ENCODE results near the gene GLIPR1L2. TPM values are rescaled to one million over a fixed set of nuclear protein-coding genes. Genes with fewer than 3 reads are reported as not detected.

Gene GLIPR1L2
- total and polyA plus RNA-seq, 7 donors, result 0.04 to 1.5 (median 0.58) TPM; not detected in 1

GRCh38 chr12:75477137-75477536, 86.2 kb downstream of the GLIPR1L2 start:
- TF ChIP-seq CTCF (IDR thresholded peaks at IDR 0.05), result no peak
- Histone ChIP-seq H3K4me3 (no peak overlapping the region), H3K9me3 (no peaks in the 10 kb centered on the region), H3K27me3 (ENCODE audit: insufficient read depth in 3 of 3, low read length in 2 of 3) (no peaks in the 10 kb centered on the region), H3K4me1 (peaks cover 6% of the 10 kb centered on the region), H3K36me3 (ENCODE audit: insufficient read depth in 1 of 2, low read depth in 1 of 2) (no peaks in the 10 kb centered on the region), H3K27ac (no peak overlapping the region)
- ATAC-seq (no peak), DNase-seq (no peak)
- WGBS, 3 donors, result 65 to 78% (median 77%) methylated on average over 2 of the region's 2 CpGs
- intact Hi-C loops (cut with DNase I), result no loop called here

GRCh38 chr12:75478116-75478794, 87.4 kb downstream of the GLIPR1L2 start:
- H3K4me3 ChIP-seq, result no peak overlapping the region
- H3K27me3 ChIP-seq (ENCODE audit: insufficient read depth in 3 of 3, low read length in 2 of 3), result no peaks in the 10 kb centered on the region
- TF ChIP-seq CTCF (IDR thresholded peaks at IDR 0.05), result no peak
- intact Hi-C loops (cut with DNase I), result no loop called here
- H3K9me3 ChIP-seq, result no peaks in the 10 kb centered on the region
- no peak for DNase-seq
- H3K36me3 ChIP-seq (ENCODE audit: insufficient read depth in 1 of 2, low read depth in 1 of 2), result no peaks in the 10 kb centered on the region
- 68 to 72% (median 68%) methylated on average over 5 of the region's 5 CpGs for WGBS, 3 donors
- H3K4me1 ChIP-seq, result peaks cover 6% of the 10 kb centered on the region
- no peak for ATAC-seq
- no peak overlapping the region for H3K27ac ChIP-seq

- no peaks in the 10 kb centered on the region for H3K27me3 ChIP-seq (ENCODE audit: insufficient read depth in 3 of 3, low read length in 2 of 3)
- no peaks in the 10 kb centered on the region for H3K9me3 ChIP-seq
- DNase-seq (no peak), ATAC-seq (peak; percentile 44 to 62 (median 54))
- H3K36me3 ChIP-seq (ENCODE audit: insufficient read depth in 1 of 2, low read depth in 1 of 2), result no peaks in the 10 kb centered on the region
- H3K4me1 ChIP-seq, result peaks cover 9% of the 10 kb centered on the region
- peak overlapping the region; percentile 62 for H3K4me3 ChIP-seq
- intact Hi-C loops (cut with DNase I), result no loop called here
- no peak for TF ChIP-seq CTCF (IDR thresholded peaks at IDR 0.05)
- peak overlapping the region; percentile 64 for H3K27ac ChIP-seq
- WGBS, 3 donors, result 28 to 59% (median 30%) methylated on average over 2 of the region's 2 CpGs
These were observed 89.1 kb downstream of the GLIPR1L2 start for GRCh38 chr12:75479963-75480461.

GRCh38 chr12:75480469-75480949, 89.6 kb downstream of the GLIPR1L2 start, which contains the start of gene GLIPR1:
Gene GLIPR1 (plus strand): TSS chr12:75480755. CDS start chr12:75480881, 126 bp downstream.
- no peak for TF ChIP-seq CTCF (IDR thresholded peaks at IDR 0.05)
- Histone ChIP-seq H3K27ac (peak within 1 kb of the TSS; percentile 64), H3K4me1 (peaks cover 9% of the 10 kb centered on the region), H3K4me3 (peak within 1 kb of the TSS; percentile 62), H3K27me3 (ENCODE audit: insufficient read depth in 3 of 3, low read length in 2 of 3) (no peaks in the 10 kb centered on the region), H3K9me3 (no peaks in the 10 kb centered on the region), H3K36me3 (ENCODE audit: insufficient read depth in 1 of 2, low read depth in 1 of 2) (no peaks in the 10 kb centered on the region)
- ATAC-seq (peak; percentile 74 to 86 (median 82)), DNase-seq (peak; percentile 76 to 82)
- 18 to 36% (median 22%) methylated on average over 8 of the region's 8 CpGs for WGBS, 3 donors
- intact Hi-C loops (cut with DNase I), result no loop called here
